Calu3 (cell line): ENCODE measurements around the gene MGAT5. TPM values are rescaled to one million over a fixed set of nuclear protein-coding genes. Genes with fewer than 3 reads are reported as not detected.

Experiments
- BruUV-seq: library from RNA; stranded (reverse); fragments of 400-500 nt; replicated peaks from 2 replicates; lab custom pipeline; 2021; lab: Mats Ljungman, UMichigan
- CTCF ChIA-PET: fragments of 300-600 bp; sonication (Branson Sonifier 250); formaldehyde crosslinking; loops from one replicate; lab custom pipeline; 2022; ENCODE audit warnings: antibody characterized with exemption; lab: Charles Lee
- DNase-seq: peaks from one replicate; pipeline ENCODE4 v3.0.0; 2022
- H3K27ac Mint-ChIP-seq: one replicate; pipeline ENCODE4 v1.8.0; 2022; ENCODE audit warnings: mixed read lengths; ENCODE audit not compliant: unreplicated experiment
- H3K27me3 Mint-ChIP-seq: one replicate; pipeline ENCODE4 v1.8.0; 2022; ENCODE audit warnings: mixed read lengths; ENCODE audit not compliant: unreplicated experiment
- H3K36me3 Mint-ChIP-seq: one replicate; pipeline ENCODE4 v1.8.0; 2022; ENCODE audit warnings: mild to moderate bottlenecking, moderate library complexity, mixed read lengths; ENCODE audit not compliant: insufficient read depth, unreplicated experiment
- H3K4me1 Mint-ChIP-seq: one replicate; pipeline ENCODE4 v1.8.0; 2022; ENCODE audit warnings: mild to moderate bottlenecking, low read depth, mixed read lengths; ENCODE audit not compliant: unreplicated experiment
- H3K4me3 Mint-ChIP-seq: one replicate; pipeline ENCODE4 v1.8.0; 2022; ENCODE audit warnings: mild to moderate bottlenecking, low read depth, moderate library complexity, mixed read lengths; ENCODE audit not compliant: unreplicated experiment
- H3K9me3 Mint-ChIP-seq: one replicate; pipeline ENCODE4 v1.8.0; 2022; ENCODE audit warnings: low read depth, mixed read lengths; ENCODE audit not compliant: unreplicated experiment
- CTCF ChIP-seq: fragments of 200-600 bp; IDR thresholded peaks from one replicate; pipeline ENCODE4 v1.8.0; 2022; ENCODE audit warnings: antibody characterized with exemption; ENCODE audit not compliant: unreplicated experiment
- intact Hi-C: fragments of 100-400 bp; cut with micrococcal nuclease; formaldehyde crosslinking; loops from one replicate; pipeline ENCODE4 v1.10.0; 2022; ENCODE audit not compliant: unreplicated experiment
- total RNA-seq: library from RNA; stranded (reverse); gene quantifications from 2 replicates; pipeline ENCODE4 v1.2.3, GENCODE V29; 2022

The MGAT5 gene
- total RNA-seq, 1 experiment from 2014 or later: 129 TPM

DNA sequence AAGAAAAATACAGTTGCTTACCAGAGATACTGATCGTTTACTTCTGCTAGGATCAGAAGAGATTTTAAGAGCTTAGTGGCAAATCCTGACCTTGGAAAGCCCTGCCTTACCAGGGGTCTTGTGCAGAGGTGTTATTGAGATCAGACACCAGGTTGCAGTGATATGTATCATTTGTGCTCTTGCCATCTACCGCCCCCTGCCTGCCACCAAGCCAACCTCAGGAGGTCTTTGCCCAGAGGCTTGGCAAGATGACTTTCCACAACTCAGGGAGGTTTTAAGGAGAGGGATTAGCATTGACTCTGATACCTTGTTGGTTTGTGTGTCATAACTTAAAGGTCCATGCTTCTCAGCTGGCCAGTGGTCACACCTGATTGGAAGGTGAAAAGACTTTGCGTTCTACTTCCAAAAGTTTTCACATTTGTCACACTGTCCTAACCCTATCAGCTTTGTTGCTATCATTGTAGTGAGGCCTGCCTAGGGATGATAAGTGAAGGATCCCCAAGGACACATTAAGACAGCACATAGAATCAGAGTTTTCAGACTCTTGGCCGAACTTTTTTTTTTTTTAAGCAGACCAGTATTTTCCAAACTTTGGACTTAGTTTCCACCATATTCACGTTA lies 46.2 kb upstream of the MGAT5 start:
- H3K4me3 Mint-ChIP-seq: no peak overlapping the region
- no peaks in the 10 kb centered on the region for H3K27me3 Mint-ChIP-seq
- no peaks in the 10 kb centered on the region for H3K4me1 Mint-ChIP-seq
- no peaks in the 10 kb centered on the region for H3K36me3 Mint-ChIP-seq
- intact Hi-C loops: loop anchor here (5.0 kb wide), 2 partner anchors 90 to 320 kb away; no protein-coding TSS in a partner anchor
- DNase-seq: peak; percentile 70
- no TSS peak for BruUV-seq
- H3K9me3 Mint-ChIP-seq: no peaks in the 10 kb centered on the region
- peak; percentile 63 for TF ChIP-seq CTCF
- no peak overlapping the region for H3K27ac Mint-ChIP-seq
- CTCF ChIA-PET: interaction anchor here (0.9 to 4.2 kb wide), 4 partner anchors 9 to 321 kb away, joined by 3 to 30 read pairs (median 3); no protein-coding TSS in a partner anchor

DNA sequence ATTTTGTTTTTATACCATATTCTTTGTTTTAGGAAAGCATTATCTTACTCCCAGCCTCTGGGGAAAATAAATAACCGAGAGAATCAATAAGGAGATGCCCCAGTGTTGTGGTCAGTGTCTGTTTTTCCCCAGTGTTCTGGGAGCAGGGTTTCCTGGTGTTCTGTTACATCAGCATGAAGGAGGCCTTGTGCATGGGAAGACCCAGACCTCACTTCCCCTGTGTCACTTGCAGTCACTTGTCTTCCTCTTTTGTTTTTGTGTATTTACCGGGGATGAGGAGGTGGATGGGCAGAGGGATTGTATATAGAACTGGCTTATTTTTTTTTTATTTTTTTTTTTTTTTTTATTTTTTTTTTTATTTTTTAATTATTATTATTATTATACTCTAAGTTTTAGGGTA lies 45.0 kb upstream of the MGAT5 start:
- CTCF ChIA-PET: interaction anchor here (4.2 kb wide), 1 partner anchor 90 kb away, joined by 30 read pairs; no protein-coding TSS in a partner anchor
- Mint-ChIP-seq H3K4me1 (no peaks in the 10 kb centered on the region), H3K9me3 (no peaks in the 10 kb centered on the region), H3K27me3 (no peaks in the 10 kb centered on the region), H3K4me3 (no peak overlapping the region), H3K27ac (no peak overlapping the region), H3K36me3 (no peaks in the 10 kb centered on the region)
- TF ChIP-seq CTCF: no peak
- BruUV-seq: no TSS peak
- intact Hi-C loops: loop anchor here (5.0 kb wide), 2 partner anchors 92 to 322 kb away; no protein-coding TSS in a partner anchor
- DNase-seq: no peak

DNA sequence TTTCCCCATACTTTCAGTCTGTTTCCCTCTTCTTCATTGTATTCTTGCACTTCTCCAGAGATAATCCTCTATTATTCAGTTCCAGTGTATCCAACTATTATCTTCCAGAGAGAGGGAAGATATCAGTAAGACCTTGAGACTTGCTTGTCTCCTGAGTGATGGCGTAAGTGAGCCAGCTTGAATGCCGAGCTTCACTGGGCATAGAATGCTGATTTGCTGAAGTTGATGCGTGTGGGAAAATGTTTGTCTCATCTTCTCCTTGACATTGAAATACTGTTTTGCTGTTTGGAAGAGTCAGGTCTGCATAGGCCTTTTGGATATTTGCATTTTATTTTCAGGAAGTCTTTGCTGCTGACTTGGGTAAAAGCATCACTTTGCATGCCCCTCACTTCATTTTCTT lies 41.1 kb upstream of the MGAT5 start:
- Mint-ChIP-seq H3K27ac (no peak overlapping the region), H3K4me1 (peaks cover 27% of the 10 kb centered on the region), H3K36me3 (peaks cover 5% of the 10 kb centered on the region), H3K27me3 (no peaks in the 10 kb centered on the region), H3K9me3 (peaks cover 6% of the 10 kb centered on the region), H3K4me3 (no peak overlapping the region)
- CTCF ChIA-PET: no interaction called here
- BruUV-seq: no TSS peak
- DNase-seq: no peak
- intact Hi-C loops: no loop called here
- TF ChIP-seq CTCF: no peak

GRCh38 chr2:134216152-134216829 lies 37.6 kb upstream of the MGAT5 start:
- peaks cover 63% of the 10 kb centered on the region for H3K4me1 Mint-ChIP-seq
- CTCF ChIA-PET: interaction anchor here (0.8 to 2.0 kb wide), 5 partner anchors 11 to 98 kb away, joined by 3 to 13 read pairs (median 3); no protein-coding TSS in a partner anchor
- no peak for TF ChIP-seq CTCF
- peaks cover 5% of the 10 kb centered on the region for H3K36me3 Mint-ChIP-seq
- peak; percentile 58 for DNase-seq
- BruUV-seq: TSS peak; percentile 59
- peaks cover 6% of the 10 kb centered on the region for H3K9me3 Mint-ChIP-seq
- H3K4me3 Mint-ChIP-seq: peak overlapping the region; percentile 33
- intact Hi-C loops: no loop called here
- peak overlapping the region; percentile 81 for H3K27ac Mint-ChIP-seq
- H3K27me3 Mint-ChIP-seq: no peaks in the 10 kb centered on the region
